ENCODE measurements around the gene OR52N5. TPM values are rescaled to one million over a fixed set of nuclear protein-coding genes. Genes with fewer than 3 reads are reported as not detected.

Gene OR52N5
- total and polyA plus RNA-seq, 9 of the 15 experiments (the other 6 are each of a cell fraction or from before 2014, with no cell fraction given) = not detected

DNA sequence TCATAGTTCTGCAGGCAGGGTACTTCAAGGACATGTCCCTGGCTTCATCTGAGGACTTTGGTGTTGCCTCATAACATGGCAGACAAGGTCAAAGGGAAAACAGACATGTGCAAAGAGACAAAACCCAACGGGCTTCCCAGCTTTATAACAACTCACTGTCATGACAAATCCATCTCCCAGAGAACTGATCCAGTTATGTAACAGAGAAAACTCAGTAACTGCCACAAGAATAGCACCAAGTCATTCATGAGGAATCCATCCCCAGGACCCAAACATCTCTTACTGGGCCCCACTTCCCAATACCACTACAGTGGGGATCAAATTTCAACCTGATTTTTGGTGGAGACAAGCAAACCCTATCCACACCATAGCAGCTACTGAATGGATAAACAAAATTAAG is 16.1 kb downstream of the OR52N5 start:
- no peak for FAIRE-seq
- POLR2A ChIA-PET = interaction anchor here (0.7 kb wide), 1 partner anchor 261 kb away, joined by 3 read pairs; no protein-coding TSS in a partner anchor
- WGBS (ENCODE audit: insufficient coverage, low coverage, missing lambda C conversion rate) = 0% methylated on average over 1 of the region's 1 CpG

More for the DNA sequence above, 16.1 kb downstream of the OR52N5 start:
- DNase-seq (ENCODE audit: extremely low read depth in 1 of 4, low spot score in 3 of 4) = no peak
- no peak for ATAC-seq
- no peaks in the 10 kb centered on the region for H3K36me3 ChIP-seq (ENCODE audit: control insufficient read depth, insufficient read depth, low read length)
- H3K4me1 ChIP-seq (replicated peaks in 1 of 2; ENCODE audit: control insufficient read depth in 2 of 2, insufficient read depth in 2 of 2, low read length in 2 of 2) = no peaks in the 10 kb centered on the region
- CTCF ChIA-PET (ENCODE audit: low intra/inter-chr PET ratio) = no interaction called here
- TF ChIP-seq, protein P1, sequence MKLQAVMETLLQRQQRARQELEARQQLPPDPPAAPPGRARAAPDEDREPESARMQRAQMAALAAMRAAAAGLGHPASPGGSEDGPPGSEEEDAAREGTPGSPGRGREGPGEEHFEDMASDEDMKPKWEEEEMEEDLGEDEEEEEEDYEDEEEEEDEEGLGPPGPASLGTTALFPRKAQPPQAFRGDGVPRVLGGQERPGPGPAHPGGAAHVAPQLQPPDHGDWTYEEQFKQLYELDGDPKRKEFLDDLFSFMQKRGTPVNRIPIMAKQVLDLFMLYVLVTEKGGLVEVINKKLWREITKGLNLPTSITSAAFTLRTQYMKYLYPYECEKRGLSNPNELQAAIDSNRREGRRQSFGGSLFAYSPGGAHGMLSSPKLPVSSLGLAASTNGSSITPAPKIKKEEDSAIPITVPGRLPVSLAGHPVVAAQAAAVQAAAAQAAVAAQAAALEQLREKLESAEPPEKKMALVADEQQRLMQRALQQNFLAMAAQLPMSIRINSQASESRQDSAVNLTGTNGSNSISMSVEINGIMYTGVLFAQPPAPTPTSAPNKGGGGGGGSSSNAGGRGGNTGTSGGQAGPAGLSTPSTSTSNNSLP (IDR thresholded peaks at IDR 0.05; ENCODE audit: borderline replicate concordance, low read depth, low read length) = no peak
- TF ChIP-seq RBM25 (IDR thresholded peaks at IDR 0.05; ENCODE audit: low read depth, low read length, severe bottlenecking) (no peak), CHD4 (IDR thresholded peaks at IDR 0.05; ENCODE audit: insufficient read depth, insufficient replicate concordance, low read depth, low read length, poor library complexity, severe bottlenecking) (no peak), RBM14 (IDR thresholded peaks at IDR 0.05; ENCODE audit: borderline replicate concordance, insufficient read depth, low read depth, low read length) (no peak), CAMTA2 (CRISPR knock-in tag; conservative IDR thresholded peaks at IDR 0.05) (no peak)
- TF ChIP-seq, protein P2, sequence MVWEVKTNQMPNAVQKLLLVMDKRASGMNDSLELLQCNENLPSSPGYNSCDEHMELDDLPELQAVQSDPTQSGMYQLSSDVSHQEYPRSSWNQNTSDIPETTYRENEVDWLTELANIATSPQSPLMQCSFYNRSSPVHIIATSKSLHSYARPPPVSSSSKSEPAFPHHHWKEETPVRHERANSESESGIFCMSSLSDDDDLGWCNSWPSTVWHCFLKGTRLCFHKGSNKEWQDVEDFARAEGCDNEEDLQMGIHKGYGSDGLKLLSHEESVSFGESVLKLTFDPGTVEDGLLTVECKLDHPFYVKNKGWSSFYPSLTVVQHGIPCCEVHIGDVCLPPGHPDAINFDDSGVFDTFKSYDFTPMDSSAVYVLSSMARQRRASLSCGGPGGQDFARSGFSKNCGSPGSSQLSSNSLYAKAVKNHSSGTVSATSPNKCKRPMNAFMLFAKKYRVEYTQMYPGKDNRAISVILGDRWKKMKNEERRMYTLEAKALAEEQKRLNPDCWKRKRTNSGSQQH (CRISPR knock-in tag; IDR thresholded peaks at IDR 0.05) = no peak
- no peak overlapping the region for H3K4me3 ChIP-seq
- H3K4me2 ChIP-seq (ENCODE audit: insufficient read depth, low read length) = no peak overlapping the region
- intact Hi-C loops (cut with micrococcal nuclease) = no loop called here
- in situ Hi-C loops (cut with MboI) = no loop called here
- no peaks in the 10 kb centered on the region for H4K20me1 ChIP-seq (replicated peaks; ENCODE audit: control insufficient read depth, insufficient read depth, low read length)
- no peak overlapping the region for H3K27ac ChIP-seq (ENCODE audit: extremely low read depth, low read depth, low read length)
- no peak overlapping the region for H2AFZ ChIP-seq (ENCODE audit: low read depth, low read length)
- BruUV-seq (replicated peaks) = no TSS peak
- no peaks in the 10 kb centered on the region for H3K27me3 ChIP-seq (ENCODE audit: control insufficient read depth in 2 of 2, insufficient read depth in 2 of 2, low read length in 2 of 2)
- H3K79me2 ChIP-seq (ENCODE audit: control insufficient read depth, insufficient read depth, low read length) = no peaks in the 10 kb centered on the region
- no peak overlapping the region for H3K9ac ChIP-seq (ENCODE audit: insufficient read depth in 1 of 2, low read depth in 2 of 2, low read length in 2 of 2)
- H3K9me3 ChIP-seq (replicated peaks; ENCODE audit: control insufficient read depth, insufficient read depth, low read depth, low read length) = no peaks in the 10 kb centered on the region
- H3K9me1 ChIP-seq (ENCODE audit: control insufficient read depth, insufficient read depth, low read length) = no peaks in the 10 kb centered on the region

Data from K562 (cell line).